A549 (cell line): ENCODE data around the gene SLC8A2.

Experiments
- MAZ ChIP-seq: fragments of 150-350 bp; IDR thresholded peaks from 2 replicates; pipeline ENCODE4 v1.6.1; 2014; ENCODE audit warnings: antibody characterized with exemption, low read depth, low read length, borderline replicate concordance
- TF ChIP-seq, protein P1 (sequence below): fragments of >200 bp; sonication (Bioruptor Twin); formaldehyde crosslinking; IDR thresholded peaks from 3 replicates; pipeline ENCODE4 v1.5.1; 2016

DNA sequence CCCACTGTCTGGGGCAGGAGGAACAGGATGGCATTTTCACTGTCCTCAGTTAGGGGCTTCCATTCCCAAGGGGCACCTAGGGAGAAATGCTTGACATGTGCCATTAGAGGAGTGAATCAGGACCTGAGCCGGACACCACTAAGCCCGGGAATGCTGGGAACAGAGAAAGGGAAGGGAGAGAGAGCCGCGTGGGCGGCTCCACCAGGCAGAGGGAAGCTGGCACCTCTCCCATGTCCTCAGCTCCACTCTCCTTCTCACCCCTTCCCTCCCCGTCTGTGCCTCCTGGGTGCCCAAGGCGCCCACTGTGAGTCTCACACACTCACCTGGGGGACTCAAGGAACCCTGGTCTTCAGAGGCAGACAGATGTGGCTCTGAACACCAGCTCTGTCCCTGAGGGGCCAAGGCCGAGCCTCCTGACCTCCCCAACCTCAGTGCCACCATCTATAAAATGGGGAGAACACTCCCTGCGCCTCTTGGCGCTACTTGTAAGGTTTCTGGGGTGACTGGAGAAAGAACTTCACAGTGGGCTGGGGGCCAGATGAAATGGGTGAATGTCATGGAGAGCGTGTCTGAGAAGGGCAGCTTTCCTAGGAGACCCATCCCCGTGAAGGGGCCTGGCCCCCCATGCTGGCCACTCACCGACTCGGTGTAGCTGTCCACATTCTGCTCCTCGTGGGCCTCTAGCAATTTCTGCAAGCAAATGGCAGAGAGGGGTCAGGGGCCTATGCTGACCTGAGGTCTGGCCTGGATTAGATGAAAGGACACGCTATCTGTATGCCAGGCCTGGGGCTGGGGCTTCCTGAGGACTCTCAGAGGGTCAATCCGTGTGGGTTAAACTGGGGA lies 17.6 kb upstream of the SLC8A2 start:
- no peak for TF ChIP-seq MAZ
- TF ChIP-seq, protein P1, sequence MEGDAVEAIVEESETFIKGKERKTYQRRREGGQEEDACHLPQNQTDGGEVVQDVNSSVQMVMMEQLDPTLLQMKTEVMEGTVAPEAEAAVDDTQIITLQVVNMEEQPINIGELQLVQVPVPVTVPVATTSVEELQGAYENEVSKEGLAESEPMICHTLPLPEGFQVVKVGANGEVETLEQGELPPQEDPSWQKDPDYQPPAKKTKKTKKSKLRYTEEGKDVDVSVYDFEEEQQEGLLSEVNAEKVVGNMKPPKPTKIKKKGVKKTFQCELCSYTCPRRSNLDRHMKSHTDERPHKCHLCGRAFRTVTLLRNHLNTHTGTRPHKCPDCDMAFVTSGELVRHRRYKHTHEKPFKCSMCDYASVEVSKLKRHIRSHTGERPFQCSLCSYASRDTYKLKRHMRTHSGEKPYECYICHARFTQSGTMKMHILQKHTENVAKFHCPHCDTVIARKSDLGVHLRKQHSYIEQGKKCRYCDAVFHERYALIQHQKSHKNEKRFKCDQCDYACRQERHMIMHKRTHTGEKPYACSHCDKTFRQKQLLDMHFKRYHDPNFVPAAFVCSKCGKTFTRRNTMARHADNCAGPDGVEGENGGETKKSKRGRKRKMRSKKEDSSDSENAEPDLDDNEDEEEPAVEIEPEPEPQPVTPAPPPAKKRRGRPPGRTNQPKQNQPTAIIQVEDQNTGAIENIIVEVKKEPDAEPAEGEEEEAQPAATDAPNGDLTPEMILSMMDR: no peak
